HG03196 (cell line): ENCODE measurements around the gene ARL3.
"Not testable (repeated sequence)": the region's sequence is repeated elsewhere in the genome, so short reads cannot be mapped to it uniquely, and the experiment has no call there.

Experiments used
- ATAC-seq: cut with Tn5 transposase; IDR thresholded peaks from one replicate; pipeline ENCODE4 v1.9.1; 2021; ENCODE audit not compliant: unreplicated experiment

Gene ARL3

DNA sequence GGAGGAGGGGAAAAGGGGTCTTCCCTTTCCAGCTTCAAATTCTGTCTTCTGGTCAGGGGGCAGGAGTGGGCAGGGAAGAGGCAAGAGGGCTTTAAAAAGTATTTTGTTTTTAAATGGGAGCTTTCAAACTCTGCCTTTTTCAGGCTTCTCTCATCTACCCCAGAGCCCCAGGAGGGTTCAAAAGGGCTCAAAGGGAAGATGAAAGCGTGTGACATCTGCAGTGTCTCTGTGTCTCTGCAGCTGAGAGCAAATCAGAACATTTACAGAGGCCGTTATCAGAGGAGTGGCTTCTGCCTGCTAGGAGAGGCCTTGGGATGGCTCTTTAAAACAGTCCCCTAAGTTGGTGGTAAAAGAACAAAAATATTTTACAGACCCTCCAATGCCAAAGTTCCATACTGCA, 39.6 kb downstream of the ARL3 start:
- no peak for ATAC-seq

- ATAC-seq: no peak
These were observed 40.2 kb downstream of the ARL3 start for GRCh38 chr10:102673819-102674511.

GRCh38 chr10:102673236-102673818, 40.9 kb downstream of the ARL3 start:
- ATAC-seq: no peak

GRCh38 chr10:102670871-102671434, 43.2 kb downstream of the ARL3 start:
- no peak for ATAC-seq

- no peak for ATAC-seq
These were observed 44.0 kb downstream of the ARL3 start for GRCh38 chr10:102670065-102670670.

GRCh38 chr10:102669206-102670064, 44.8 kb downstream of the ARL3 start:
- ATAC-seq: no peak

DNA sequence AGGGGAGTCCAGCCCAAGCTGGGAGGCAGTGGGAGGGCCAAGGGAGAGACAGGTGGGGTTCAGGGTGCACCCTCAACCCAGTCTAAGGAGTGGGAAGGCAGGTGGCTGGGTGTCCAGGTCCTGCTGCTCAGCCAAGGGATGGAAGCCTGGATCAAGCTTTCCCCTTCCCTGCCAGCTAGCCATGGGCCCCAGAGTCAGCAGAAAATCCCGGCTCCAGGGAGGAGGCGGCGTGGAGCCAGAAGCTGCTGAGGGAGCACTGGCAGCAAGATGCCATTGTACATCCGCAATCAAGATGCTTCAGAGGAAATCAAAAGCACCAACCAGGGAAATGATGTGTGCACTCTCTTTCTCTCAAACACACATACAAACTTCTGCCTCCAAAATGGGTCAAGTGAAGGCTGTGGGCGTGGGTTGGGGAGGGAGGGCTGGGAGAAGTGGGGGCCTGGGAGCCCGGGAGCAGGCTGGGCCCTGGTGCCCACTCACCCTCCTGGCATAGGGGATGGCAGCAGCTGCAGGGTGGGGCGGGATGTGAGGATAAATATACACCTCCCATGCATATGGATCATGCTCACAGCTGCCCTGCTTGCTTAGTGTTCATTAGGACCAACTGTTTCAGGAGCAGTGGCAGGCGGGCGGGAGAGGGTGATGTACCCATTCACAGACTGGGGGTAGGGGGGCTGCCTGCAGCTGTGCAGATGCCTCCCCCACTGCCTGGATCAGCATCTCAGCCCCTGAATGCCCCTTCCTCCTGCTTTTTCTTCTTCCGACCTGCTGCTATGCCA, 45.7 kb downstream of the ARL3 start:
- no peak for ATAC-seq

DNA sequence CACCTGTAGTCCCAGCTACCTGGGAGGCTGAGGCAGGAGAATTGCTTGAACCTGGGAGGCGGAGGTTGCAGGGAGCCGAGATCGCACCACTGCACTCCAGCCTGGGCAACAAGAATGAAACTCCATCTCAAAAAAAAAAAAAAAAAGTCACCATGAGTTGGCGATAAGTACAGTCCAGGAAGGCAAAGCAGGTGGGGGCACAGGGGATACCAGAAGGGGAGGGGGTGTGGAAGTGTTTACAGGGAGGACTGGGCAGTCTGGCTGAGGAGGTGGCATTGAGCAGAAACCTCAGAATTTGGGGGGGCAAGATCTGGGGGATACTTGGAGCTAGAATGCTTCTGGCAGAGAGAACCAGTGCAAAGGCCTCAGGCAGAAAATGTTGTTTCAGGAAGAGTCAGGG, 46.8 kb downstream of the ARL3 start:
- ATAC-seq: not testable (repeated sequence)

- no peak for ATAC-seq
These were observed 48.2 kb downstream of the ARL3 start for GRCh38 chr10:102665904-102666509.

GRCh38 chr10:102661658-102662028, 52.6 kb downstream of the ARL3 start:
- ATAC-seq: no peak

DNA sequence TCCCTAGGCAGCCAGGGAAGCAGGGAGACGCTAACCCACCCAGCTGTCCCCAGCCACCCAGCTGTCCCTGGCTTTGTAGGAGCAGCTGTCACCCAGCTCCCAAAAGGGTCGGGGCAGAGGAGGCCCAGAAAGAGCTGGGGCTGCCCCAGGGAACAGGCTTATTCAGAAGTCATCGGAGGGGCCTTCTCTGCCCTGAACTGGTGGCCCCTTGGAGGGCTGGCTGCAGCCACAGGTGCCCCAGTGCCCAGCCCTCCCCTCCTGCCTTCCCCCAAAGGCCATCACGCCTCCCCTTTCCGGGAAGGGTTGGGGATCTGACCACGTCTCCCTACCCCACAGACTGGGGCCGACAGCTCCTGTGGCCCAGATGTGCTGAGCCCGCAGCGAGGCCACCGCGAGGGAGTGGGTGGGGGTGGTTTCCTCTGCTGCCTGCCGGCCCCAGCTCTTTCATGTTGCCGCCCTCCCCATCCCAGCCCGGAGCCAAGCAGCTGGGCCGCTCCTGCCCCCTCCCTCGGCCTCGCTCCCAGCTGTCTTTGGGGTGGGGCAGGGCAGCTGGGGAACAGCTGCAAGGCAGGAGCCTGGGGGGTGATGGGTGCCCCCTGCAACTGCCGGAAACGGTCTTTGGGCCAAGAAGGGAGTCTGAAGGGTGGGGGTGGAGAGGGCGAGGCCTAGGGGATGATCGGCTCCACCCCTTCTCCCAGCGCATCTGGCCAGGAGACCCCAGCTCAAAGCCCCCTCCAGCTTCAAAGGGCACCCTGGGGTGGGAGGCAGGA, 53.1 kb downstream of the ARL3 start:
- ATAC-seq: peak; percentile 76

- ATAC-seq: no peak
These were observed 55.4 kb downstream of the ARL3 start for GRCh38 chr10:102658802-102659201.

DNA sequence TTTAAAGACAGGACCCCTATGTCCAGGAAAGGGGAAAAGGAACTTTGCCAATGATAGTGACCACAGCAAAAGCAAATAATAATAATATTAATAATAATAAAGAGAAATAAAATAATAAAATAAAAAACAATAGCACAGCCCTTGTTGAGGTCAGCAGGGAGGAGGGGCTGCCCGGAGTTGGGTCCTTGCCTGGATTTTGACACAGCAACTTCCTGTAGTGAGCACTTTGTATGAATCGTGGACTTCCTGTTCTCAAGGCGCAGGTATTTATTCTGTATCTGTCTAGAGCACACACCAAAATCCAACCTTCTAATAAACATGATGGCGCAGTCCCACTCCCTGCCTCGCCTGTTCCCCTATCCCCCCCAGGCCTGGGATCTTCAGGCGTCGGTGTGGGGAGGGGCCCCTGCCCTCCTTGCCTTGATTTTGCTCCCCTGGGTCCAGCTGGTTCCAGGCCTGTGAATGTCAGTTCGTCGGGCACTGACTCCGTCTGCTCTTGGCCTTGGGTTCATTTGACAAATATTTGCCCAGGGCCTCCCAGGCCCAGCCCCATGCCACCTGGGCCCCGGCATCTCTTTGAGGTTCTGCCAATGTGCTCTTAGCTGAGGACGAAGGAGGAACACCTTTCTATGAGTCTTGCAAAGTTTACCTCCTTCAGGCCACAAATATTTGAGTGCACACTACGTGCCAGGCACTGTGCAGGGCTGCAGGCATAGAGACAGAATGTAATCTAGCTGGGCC, 56.0 kb downstream of the ARL3 start:
- no peak for ATAC-seq

- ATAC-seq: no peak
These were observed 56.7 kb downstream of the ARL3 start for GRCh38 chr10:102657451-102657850.

DNA sequence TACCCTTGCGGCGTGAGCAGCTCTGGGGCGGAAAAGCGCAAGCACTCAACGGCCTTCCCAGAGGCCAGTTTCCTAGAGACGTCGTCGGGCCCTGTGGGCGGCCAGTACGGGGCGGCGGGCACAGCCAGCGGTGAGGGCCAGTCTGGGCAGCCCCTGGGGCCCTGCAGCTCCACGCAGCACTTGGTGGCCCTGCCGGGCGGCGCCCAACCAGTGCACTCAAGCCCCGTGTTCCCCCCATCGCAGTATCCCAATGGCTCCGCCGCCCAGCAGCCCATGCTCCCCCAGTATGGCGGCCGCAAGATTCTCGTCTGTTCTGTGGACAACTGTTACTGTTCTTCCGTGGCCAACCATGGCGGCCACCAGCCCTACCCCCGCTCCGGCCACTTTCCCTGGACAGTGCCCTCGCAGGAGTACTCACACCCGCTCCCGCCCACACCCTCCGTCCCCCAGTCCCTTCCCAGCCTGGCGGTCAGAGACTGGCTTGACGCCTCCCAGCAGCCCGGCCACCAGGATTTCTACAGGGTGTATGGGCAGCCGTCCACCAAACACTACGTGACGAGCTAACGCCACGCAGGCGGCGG, 57.3 kb downstream of the ARL3 start:
- ATAC-seq: no peak

DNA sequence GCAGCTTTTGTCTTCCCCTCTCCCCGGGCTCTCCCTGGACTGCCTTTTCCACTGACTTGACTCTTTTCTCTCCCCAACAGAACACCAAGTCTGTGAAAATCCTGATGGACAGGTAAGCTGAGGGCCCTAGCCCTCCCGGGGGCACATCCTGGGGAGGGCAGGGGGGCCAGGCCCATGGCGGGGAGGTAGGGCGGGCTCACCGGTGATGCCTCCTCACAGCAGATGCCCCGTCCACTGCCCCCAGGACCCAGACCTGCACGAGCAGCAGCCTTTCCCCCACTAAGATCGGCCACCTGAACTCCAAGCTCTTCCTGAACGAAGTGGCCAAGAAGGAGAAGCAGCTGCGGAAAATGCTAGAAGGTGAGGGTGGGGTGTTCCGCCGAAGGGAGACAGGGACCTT, 58.2 kb downstream of the ARL3 start:
- ATAC-seq: no peak

DNA sequence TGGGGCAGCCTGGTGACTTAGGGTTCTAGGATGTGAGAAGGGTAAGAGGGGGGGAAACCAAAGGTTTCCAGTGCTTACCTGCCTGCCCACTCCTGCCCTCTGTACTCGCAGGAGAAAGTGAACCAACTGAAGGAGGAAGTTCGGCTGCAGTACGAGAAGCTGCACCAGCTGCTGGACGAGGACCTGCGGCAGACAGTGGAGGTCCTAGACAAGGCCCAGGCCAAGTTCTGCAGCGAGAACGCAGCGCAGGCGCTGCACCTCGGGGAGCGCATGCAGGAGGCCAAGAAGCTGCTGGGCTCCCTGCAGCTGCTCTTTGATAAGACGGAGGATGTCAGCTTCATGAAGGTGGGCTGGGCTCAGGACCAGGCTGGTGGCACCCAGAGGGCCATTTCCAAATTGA, 59.2 kb downstream of the ARL3 start:
- ATAC-seq: no peak

DNA sequence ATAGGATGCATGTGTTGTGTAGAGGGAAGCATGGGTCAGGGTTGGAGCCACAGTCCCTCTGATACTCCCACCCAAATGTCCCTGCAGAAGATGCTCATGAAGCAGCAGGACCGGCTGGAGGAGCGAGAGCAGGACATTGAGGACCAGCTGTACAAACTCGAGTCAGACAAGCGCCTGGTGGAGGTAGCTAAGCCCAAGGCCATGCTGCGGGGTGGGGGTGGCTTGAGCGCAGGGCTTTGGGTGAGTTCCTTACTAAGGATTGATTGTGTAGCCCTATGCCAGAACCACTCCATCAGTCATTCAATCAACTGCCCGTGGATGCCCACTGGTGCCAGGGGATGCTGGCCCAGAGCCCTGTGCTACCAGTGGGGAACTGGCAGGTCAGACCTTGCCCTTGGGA, 59.6 kb downstream of the ARL3 start:
- no peak for ATAC-seq
